Myometrial cell (primary cell): ENCODE measurements around the gene DNAJC4. TPM values are rescaled to one million over a fixed set of nuclear protein-coding genes. Genes with fewer than 3 reads are reported as not detected.

Source experiments
- total RNA-seq: library from RNA; depleted of rRNA; stranded (reverse); fragments of >200 nt; gene quantifications from 2 replicates; pipeline ENCODE4 v1.2.3, GENCODE V29; 2015

Gene DNAJC4, protein sequence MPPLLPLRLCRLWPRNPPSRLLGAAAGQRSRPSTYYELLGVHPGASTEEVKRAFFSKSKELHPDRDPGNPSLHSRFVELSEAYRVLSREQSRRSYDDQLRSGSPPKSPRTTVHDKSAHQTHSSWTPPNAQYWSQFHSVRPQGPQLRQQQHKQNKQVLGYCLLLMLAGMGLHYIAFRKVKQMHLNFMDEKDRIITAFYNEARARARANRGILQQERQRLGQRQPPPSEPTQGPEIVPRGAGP
- 9.2 and 10.7 TPM in 2 replicates for total RNA-seq

DNA sequence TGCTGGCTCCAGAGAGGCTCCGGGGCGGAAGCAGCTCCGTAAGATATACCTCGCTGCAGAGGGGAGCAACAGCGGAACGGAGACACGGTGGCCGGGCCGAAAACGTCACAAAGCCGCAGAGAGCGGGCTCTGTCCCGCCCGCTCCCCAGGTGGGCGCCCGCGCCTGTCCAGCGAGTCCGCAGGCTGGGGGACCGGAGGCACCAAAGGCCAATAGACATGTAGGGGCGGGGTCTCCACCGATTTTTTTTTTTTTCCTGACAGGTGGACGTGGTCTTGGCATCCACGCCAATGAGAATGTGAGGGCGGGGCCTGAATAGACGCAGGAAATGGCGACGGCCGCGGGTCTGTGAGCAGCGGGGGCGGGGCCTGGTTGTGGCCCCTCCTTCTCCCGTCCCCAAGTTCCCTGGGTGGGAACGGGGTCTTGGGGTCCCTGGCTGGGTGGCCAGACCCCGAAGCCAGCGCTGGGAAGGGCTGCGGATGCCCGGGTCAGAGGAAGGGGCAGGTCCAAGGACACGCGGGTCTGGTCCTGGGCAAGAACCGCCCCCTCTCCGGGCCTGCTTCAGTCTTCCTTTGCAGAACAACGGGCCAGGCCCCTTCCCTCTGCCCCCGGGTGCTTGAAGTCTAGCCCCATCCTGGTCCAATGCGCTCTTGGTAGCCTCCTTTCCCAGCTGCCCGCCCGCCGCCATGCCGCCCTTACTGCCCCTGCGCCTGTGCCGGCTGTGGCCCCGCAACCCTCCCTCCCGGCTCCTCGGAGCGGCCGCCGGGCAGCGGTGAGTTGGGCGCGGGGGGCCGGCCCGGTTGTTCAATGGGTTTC, at the start of gene DNAJC4:
Gene DNAJC4 (plus strand): TSS at position 378 of the 814 bp plus-strand sequence. CDS start 307 bp downstream, at position 685.

DNA sequence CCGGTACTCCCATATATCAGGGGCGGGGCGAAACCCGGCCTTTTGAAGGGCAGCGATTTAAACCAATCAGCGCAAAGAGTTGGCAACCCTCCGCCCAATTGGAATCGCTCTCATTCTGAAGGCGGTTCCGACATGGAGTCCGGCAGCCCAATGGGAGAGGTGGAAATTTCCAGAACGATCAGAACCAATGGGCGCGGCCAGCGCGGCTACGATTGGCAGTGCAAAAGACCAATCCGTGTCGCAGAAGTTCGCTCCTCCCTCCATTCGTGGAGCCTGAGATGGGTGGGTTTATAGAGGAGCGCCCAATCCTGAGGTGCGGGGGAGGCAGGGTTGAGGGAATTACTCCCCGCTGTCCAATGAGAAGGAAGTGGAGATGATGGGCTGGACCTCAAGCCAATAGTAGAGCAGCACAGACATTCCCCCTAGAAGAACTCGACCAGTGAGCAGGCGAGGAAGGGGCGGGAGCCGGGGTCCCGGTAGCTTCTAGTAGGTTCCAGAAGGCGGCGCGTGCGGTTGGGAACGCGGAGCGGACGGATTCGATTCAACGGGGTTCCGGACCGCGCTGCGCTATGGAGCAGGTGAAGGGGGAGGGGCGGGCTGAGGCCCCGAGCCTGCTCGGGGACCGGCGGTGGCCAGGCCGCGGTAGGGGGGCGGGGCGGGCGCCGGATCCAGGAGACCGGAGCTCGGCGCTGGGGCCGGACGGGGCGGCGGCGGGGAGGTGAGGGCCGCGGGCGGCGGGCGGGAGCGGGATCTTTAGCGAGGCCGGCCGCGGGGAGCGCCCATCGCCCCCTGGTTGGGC, 44.5 kb upstream of the DNAJC4 start, which contains the start of gene STIP1:
Gene STIP1 (plus strand): TSS at position 479 of the 799 bp plus-strand sequence. CDS start 91 bp downstream, at position 570.

DNA sequence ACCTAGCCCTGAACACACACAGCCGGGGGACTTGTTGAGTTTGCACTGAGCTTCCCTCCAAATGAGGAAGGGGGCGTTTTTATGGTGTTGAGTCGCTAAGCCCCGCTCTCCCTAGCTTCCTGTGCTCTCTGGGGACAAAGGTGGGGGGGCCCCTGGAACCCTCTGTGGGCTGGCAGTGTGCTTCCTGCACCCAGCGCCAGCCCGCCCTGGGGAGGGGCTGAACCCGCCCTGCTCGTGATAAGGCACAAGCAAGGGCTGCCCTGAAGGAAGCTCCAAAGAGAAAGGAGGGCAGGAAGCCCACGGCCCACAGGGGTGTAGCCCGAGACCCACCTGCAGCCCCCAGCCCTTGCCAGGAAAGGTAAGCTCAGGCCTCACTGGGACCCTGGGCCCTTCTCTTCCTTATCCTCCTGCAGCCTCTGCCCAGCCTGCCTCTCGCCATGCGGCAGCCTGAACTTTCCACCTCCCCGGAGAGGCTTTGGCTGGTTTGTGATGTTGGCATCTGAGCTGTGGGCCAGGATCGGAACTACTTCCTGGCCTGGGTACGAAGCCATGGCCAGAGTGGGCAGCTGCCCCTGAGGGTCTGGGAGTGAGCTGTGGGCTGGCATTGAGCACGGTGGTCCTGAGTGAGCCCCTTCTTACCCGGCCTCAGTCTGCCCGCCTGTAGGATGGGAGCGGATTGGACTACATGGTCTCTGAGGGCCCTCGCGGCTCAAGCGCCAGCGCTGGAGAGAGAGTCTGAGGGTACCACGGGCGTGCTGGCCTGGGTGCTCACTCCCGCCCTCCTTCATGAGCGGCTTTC, 23.7 kb upstream of the DNAJC4 start, which contains the start of gene FERMT3:
Gene FERMT3 (plus strand): TSS at position 265 of the 799 bp plus-strand sequence. CDS start 644 bp downstream, outside the sequence.

DNA sequence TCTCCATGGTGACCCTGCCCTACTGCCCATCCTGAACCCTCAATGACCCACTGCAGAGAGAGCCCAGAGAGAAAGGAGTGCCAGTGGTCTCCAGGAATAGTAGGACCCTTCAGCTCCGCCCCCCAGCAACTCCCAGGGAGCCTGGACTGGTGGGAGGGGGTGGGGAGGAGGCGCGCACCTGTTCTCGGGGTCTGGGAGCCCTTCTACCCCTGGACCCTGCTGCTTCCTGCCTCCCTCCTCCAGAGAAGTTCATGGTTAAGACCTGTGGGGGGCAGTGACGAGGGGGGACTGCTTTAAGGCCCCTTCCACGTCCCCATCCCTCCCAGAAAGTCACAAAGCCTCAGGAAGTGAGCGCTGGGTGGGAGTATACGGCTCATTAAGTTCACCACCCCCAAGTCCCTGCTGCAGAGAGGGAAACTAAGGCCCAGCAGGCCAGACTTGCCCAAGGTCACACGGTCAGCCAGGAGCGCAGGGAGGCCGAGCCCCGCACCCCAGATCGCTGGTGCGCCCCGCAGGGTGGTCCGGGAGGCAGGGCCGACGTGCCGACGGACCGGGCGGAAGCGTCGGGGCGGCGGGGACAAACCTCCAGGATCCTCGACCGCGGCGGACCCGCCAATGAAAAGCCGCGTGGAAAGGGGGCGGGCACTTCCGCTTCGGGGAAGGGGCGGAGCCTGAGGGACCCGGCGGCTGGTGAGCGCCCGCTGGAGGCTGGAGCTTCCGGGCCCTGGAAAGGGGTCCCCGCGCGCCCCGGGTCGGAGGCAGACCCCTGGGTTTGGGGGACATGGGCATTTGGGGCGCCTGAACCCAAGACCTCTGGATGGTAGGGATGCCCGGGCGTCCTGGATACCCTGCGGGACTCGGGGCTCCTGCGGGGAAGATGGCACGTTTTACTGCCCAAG, 4.5 kb upstream of the DNAJC4 start, which contains the start of the genes NUDT22 and TRPT1:
Gene NUDT22 (plus strand): TSS at position 667 of the 899 bp plus-strand sequence. CDS start 379 bp downstream, outside the sequence.
Gene TRPT1 (minus strand): TSS at position 579 of the 899 bp plus-strand sequence. CDS start 326 bp downstream, at position 253.

DNA sequence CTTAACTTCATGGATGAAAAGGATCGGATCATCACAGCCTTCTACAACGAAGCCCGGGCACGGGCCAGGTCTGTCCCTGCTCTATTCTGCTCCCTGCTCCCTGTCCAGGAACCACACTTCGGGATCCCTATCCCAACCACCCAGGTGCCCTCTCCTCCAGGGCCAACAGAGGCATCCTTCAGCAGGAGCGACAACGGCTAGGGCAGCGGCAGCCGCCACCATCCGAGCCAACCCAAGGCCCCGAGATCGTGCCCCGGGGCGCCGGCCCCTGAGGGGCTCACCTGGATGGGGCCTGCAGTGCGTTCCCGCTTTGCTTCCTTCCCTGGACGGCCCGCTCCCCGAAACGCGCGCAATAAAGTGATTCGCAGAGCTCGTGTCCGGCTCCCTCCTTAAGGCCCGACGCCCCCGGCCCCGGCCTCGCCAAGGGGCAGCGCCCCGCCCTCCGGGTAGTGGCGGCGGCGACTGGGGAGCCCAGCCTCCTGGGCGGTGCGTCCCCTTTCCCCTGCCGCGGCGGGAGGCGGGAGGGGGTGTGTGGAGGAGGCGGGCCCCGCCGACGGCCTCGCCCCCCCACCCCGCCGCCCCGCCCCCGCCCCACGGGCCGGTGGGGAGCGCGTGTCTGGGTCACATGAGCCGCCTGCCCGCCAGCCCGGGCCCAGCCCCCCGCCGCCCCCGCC, 3.7 kb downstream of the DNAJC4 start, which contains the start of gene VEGFB:
Gene VEGFB (plus strand): TSS at position 672 of the 674 bp plus-strand sequence. CDS start 250 bp downstream, outside the sequence.

DNA sequence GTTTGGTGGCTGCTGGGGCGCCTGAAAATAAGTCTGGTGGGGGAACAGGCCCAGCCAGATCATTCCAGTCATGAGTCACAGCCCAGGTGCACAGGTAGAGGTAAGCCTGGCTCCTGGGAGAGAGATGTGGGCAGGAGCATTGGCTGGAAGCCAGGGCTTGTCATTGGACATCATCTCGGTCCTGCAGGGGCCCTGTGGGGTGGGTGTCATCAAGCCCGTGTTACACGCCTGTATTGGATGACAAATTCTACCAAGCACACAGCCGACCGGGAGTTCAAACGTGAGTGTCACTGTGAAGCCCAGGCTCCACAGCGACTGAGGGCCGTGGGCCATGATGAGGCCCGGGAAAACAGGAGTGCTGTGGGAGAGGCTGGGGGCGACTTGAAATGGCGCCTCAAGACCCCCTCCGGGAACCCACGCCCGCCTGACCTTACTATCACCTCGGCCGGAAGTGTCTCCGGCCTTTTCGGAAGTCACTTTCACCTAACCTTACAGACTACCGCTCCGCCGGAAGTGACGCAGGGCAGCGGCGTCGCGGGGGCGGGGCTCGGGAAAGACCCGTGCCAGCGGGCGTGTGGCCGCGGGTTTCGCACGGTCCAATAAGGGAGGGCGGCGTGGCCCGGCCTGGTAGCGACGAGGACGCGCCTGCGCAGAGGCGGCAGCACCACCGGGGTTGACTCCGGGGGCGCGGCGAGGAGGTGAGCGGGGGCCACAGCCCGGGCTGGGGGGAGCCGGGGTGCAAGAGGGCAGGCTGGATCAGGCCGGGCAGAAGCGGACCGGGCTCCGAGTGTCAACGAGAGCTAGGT, 10.3 kb downstream of the DNAJC4 start, which contains the start of gene FKBP2:
Gene FKBP2 (plus strand): TSS at position 661 of the 806 bp plus-strand sequence. CDS start 1,293 bp downstream, outside the sequence.

DNA sequence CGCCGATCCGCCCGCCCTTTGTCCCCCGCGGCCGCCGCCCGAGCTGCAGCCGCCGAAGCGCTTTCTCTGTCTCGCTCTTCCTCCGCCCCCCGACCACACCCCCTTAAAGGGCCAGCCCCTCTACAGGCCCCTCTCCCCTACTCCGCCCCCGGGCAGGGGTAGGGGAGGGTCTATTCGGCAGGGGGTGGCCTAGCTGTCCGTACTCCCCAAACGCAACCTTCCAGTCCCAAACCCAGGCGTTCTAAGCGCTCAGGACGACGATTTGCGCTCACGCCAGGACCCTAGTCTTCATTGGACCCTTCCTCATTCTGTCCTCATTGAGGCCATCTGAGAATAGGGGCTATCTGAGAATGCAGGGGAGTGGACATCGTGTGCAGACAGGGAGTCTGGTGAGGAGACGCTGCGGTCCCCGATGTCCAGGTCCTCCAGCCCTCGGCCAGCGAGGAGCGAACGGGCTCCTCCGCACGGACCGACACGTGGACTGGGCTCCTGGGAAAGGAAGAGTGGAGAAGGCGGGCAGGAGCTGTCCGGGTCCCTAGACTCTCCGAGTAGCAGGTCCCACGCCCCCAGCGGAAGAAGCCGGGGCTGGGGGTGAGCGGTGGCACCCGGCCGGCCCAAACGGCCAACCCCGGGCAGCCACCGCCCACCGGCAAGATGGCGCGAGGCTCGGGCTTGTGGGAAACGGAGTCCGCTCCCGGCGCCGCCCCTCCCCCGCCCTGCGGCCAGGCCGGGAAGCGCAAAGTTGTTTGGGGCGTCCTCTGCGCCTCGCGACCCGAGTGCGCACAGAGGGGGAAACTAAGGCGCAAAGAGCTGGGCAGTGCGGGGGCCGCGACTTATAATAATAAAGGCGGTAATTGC, 16.8 kb downstream of the DNAJC4 start, which contains the start of gene PPP1R14B:
Gene PPP1R14B (minus strand): TSS at position 73 of the 858 bp plus-strand sequence. CDS start 270 bp downstream, outside the sequence.

DNA sequence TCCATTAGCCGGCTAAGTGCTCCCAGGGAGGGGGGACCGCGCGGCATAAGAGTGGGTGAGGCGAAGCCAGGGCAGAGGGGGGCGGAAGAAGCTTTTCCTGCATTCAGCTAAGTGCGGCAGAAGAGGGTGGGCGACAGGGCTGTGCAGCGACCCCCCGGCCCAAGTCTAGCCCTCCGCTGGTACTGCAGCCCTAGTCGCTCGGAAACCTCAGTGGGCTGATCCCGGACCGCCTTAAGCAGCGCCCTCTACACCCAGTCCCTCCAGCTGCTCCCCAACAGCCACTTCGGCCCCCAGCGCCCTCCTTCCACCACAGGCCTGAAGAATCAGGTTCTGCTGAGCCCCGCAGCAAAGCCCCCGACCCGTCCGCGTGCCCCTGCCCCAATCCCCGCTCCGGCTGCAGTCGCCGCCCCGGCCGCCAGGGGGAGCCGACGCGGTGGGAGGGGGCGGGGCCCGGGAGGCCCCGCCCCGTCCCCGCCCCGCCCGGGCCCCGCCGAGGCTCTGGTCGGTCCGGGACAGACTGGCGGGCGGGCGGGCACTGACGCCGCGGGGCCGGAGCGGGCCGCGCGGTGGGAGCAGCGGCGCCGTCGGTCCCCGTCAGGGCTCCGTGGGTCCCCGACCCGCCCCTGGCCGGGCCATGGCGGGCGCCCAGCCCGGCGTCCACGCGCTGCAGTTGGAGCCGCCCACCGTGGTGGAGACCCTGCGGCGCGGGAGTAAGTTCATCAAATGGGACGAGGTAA, 20.8 kb downstream of the DNAJC4 start, which contains the start of gene PLCB3:
Gene PLCB3 (plus strand): TSS at position 515 of the 737 bp plus-strand sequence. CDS start 120 bp downstream, at position 635.

Other genes starting within 250 kb of the DNAJC4 start
- gene OTUB1, start 244.1 kb upstream of the DNAJC4 start, total RNA-seq: 111 and 116 TPM in 2 replicates
- under 0.01 TPM in 1 of 2 replicates, not detected in the other for gene FLRT1, start 194.6 kb upstream of the DNAJC4 start, total RNA-seq
- gene MACROD1, start 64.4 kb upstream of the DNAJC4 start, total RNA-seq: 9.5 and 11.9 TPM in 2 replicates
- gene STIP1, start 44.4 kb upstream of the DNAJC4 start, total RNA-seq: 162 and 197 TPM in 2 replicates
- gene FERMT3, start 23.8 kb upstream of the DNAJC4 start, total RNA-seq: 6.7 and 7.2 TPM in 2 replicates
- 53.6 and 65.7 TPM in 2 replicates for gene TRPT1, start 4.4 kb upstream of the DNAJC4 start, total RNA-seq
- gene NUDT22, start 4.3 kb upstream of the DNAJC4 start, total RNA-seq: 82.2 and 116 TPM in 2 replicates
- 25.0 and 29.7 TPM in 2 replicates for gene VEGFB, start 4.0 kb downstream of the DNAJC4 start, total RNA-seq
- gene FKBP2, start 10.5 kb downstream of the DNAJC4 start, total RNA-seq: 89.9 and 101 TPM in 2 replicates
- gene PPP1R14B, start 16.4 kb downstream of the DNAJC4 start, total RNA-seq: 249 and 269 TPM in 2 replicates
- 39.7 and 44.1 TPM in 2 replicates for gene PLCB3, start 21.0 kb downstream of the DNAJC4 start, total RNA-seq
- 77.8 and 124 TPM in 2 replicates for gene BAD, start 54.1 kb downstream of the DNAJC4 start, total RNA-seq
- gene GPR137, start 55.3 kb downstream of the DNAJC4 start, total RNA-seq: 9.9 and 23.9 TPM in 2 replicates
- gene KCNK4, start 60.8 kb downstream of the DNAJC4 start, total RNA-seq: 0.35 TPM in 1 of 2 replicates, not detected in the other
- not detected in 2 replicates for gene CATSPERZ, start 69.8 kb downstream of the DNAJC4 start, total RNA-seq
- 21.0 and 31.5 TPM in 2 replicates for gene ESRRA, start 75.0 kb downstream of the DNAJC4 start, total RNA-seq
- gene TRMT112, start 87.0 kb downstream of the DNAJC4 start, total RNA-seq: 360 and 392 TPM in 2 replicates
- gene PRDX5, start 87.6 kb downstream of the DNAJC4 start, total RNA-seq: 405 and 406 TPM in 2 replicates
- 1.2 and 5.5 TPM in 2 replicates for gene CCDC88B, start 109.7 kb downstream of the DNAJC4 start, total RNA-seq
- gene RPS6KA4, start 128.6 kb downstream of the DNAJC4 start, total RNA-seq: 60.1 and 60.8 TPM in 2 replicates